ENCODE data around the gene DCLK3. TPM values are rescaled to one million over a fixed set of nuclear protein-coding genes. Genes with fewer than 3 reads are reported as not detected.

Gene DCLK3
- total RNA-seq, 1 donor from 2014 or later: 0.10 TPM

DNA sequence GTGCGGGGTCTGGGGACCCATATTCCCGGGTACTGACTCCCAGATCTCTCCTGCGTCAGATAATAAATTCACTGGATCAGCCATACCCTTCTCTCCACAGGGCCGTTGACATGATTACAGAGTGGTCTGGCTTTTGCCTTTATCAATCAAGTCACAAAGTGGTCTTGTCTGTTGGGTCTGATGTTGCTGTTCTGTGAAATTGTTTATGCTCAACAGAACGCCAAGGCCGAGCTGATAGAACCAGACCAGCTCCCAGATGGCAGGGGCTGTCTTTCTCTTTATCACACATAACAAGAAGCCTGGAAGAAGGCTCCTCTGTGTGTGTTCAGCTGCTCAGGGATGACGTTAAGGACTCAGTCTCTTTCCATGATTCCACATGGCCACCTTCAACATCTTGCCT lies 751 bp upstream of the DCLK3 start:
- Mint-ChIP-seq H3K27ac (no peak overlapping the region), H3K36me3 (no peaks in the 10 kb centered on the region), H3K4me3 (peak overlapping the region; percentile 86), H3K27me3 (peaks cover 89% of the 10 kb centered on the region), H3K9me3 (peaks cover 4% of the 10 kb centered on the region), H3K4me1 (ENCODE audit: unreplicated experiment) (peaks cover 5% of the 10 kb centered on the region)
- TF ChIP-seq, protein P1, sequence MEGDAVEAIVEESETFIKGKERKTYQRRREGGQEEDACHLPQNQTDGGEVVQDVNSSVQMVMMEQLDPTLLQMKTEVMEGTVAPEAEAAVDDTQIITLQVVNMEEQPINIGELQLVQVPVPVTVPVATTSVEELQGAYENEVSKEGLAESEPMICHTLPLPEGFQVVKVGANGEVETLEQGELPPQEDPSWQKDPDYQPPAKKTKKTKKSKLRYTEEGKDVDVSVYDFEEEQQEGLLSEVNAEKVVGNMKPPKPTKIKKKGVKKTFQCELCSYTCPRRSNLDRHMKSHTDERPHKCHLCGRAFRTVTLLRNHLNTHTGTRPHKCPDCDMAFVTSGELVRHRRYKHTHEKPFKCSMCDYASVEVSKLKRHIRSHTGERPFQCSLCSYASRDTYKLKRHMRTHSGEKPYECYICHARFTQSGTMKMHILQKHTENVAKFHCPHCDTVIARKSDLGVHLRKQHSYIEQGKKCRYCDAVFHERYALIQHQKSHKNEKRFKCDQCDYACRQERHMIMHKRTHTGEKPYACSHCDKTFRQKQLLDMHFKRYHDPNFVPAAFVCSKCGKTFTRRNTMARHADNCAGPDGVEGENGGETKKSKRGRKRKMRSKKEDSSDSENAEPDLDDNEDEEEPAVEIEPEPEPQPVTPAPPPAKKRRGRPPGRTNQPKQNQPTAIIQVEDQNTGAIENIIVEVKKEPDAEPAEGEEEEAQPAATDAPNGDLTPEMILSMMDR (conservative IDR thresholded peaks at IDR 0.05): no peak
- DNase-seq (ENCODE audit: extremely low spot score, unreplicated experiment): no peak

DNA sequence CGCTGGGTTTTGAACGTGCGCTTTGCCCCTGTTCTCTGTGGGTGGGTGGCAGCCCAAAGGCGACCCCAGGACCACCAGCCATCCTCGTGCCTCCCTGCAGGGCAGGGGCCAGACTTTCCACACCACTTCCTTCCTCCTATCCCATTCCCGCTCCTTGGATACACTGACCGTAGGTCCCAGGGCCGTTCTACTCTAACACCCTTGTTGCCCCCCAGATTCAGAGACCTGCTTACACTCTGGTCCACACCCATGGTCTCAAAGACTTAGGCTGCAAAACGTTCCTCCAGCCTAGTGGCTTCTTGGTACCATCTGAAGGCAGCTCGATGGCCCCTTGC lies 318 bp upstream of the DCLK3 start:
- peaks cover 4% of the 10 kb centered on the region for H3K9me3 Mint-ChIP-seq
- H3K27ac Mint-ChIP-seq: no peak overlapping the region
- peaks cover 91% of the 10 kb centered on the region for H3K27me3 Mint-ChIP-seq
- H3K4me3 Mint-ChIP-seq: peak overlapping the region; percentile 86
- TF ChIP-seq, protein P1 (conservative IDR thresholded peaks at IDR 0.05): no peak
- H3K36me3 Mint-ChIP-seq: no peaks in the 10 kb centered on the region
- no peak for DNase-seq (ENCODE audit: extremely low spot score, unreplicated experiment)
- peaks cover 5% of the 10 kb centered on the region for H3K4me1 Mint-ChIP-seq (ENCODE audit: unreplicated experiment)

DNA sequence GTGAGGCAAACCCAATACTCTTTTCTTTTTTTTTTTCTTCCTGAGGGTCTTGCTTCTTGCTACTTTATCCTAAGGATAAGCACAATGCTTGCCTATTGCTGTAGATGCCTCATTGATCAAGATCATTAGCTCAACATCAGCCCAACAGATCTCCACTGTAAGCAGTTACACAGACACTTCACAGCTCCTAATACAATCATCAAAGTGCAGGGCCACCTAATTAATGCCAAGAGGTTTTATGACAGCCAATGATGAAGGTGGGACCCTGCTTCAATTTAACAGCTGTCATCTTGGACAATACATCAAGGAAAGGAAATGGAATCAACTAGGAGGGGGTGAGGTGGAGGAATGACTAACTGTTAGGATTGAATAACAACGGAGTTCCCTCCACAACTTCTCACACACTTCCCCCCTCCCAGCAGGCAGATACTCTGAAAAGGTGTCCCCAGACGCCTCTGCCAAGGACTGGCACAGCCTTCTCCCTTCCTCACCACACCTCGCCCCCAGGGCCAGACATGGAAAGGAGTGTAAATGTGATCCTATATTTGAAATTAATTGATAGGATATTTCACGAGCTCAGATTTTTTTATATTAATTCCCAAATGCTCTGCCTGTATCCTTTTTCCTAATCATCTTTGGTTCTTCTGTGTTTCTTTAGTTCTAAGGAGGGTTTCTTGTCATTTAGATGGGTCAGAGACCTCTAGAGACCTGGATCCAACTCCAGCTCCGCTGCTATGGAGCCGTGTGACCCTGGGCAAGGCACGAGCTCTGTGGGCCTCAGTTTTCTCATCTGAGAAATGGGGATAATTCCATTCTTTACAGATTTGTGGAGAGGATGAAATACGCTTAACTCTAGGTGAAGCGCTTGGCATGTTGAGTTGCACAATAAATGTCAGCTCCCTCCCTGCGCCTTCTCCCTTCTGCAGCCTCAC lies 1.2 kb downstream of the DCLK3 start:
- TF ChIP-seq, protein P1 (conservative IDR thresholded peaks at IDR 0.05): no peak
- Mint-ChIP-seq H3K9me3 (peaks cover 4% of the 10 kb centered on the region), H3K36me3 (no peaks in the 10 kb centered on the region), H3K27me3 (peaks cover 90% of the 10 kb centered on the region), H3K4me1 (ENCODE audit: unreplicated experiment) (peaks cover 5% of the 10 kb centered on the region), H3K27ac (no peak overlapping the region), H3K4me3 (peak overlapping the region; percentile 81)
- DNase-seq (ENCODE audit: extremely low spot score, unreplicated experiment): no peak

- H3K27me3 Mint-ChIP-seq: peaks cover 89% of the 10 kb centered on the region
Observed at GRCh38 chr3:36761779-36762178, 2.6 kb downstream of the DCLK3 start.

GRCh38 chr3:36756269-36756668 lies 8.1 kb downstream of the DCLK3 start:
- H3K27me3 Mint-ChIP-seq: peaks cover 59% of the 10 kb centered on the region
- H3K4me3 Mint-ChIP-seq: no peak overlapping the region
- no peak overlapping the region for H3K27ac Mint-ChIP-seq
- no peaks in the 10 kb centered on the region for H3K9me3 Mint-ChIP-seq
- H3K4me1 Mint-ChIP-seq (ENCODE audit: unreplicated experiment): no peaks in the 10 kb centered on the region
- H3K36me3 Mint-ChIP-seq: no peaks in the 10 kb centered on the region
- DNase-seq (ENCODE audit: extremely low spot score, unreplicated experiment): no peak
- TF ChIP-seq, protein P1 (conservative IDR thresholded peaks at IDR 0.05): no peak

More at GRCh38 chr3:36761779-36762178, 2.6 kb downstream of the DCLK3 start:
- Mint-ChIP-seq H3K4me1 (ENCODE audit: unreplicated experiment) (peaks cover 5% of the 10 kb centered on the region), H3K9me3 (peaks cover 4% of the 10 kb centered on the region), H3K4me3 (no peak overlapping the region), H3K27ac (no peak overlapping the region), H3K36me3 (no peaks in the 10 kb centered on the region)
- TF ChIP-seq, protein P1 (conservative IDR thresholded peaks at IDR 0.05): no peak
- DNase-seq (ENCODE audit: extremely low spot score, unreplicated experiment): no peak

All from type B pancreatic cell (in vitro differentiated cells).